ENCODE data around the gene OR5M11.

GRCh38 chr11:56543739-56544138, 682 bp upstream of the OR5M11 start:
- TF ChIP-seq CTCF (IDR thresholded peaks at IDR 0.05) (no peak), POLR2A (IDR thresholded peaks at IDR 0.05) (no peak)
